A549 (cell line): ENCODE data around the gene DDX27.

ENCODE experiments used
- CBX8 ChIP-seq: fragments of 200-600 bp; sonication (generic); IDR thresholded peaks from 2 replicates; pipeline ENCODE4 v1.6.1; 2016
- CTCF ChIP-seq: fragments of >200 bp; sonication (Bioruptor Twin); formaldehyde crosslinking; IDR thresholded peaks from 3 replicates; pipeline ENCODE4 v1.5.1; 2016
- EP300 ChIP-seq, 2 experiments: fragments of >200 bp; sonication (Bioruptor Twin); formaldehyde crosslinking; IDR thresholded peaks; 2 replicates in 1 of 2; 3 replicates in 1 of 2; pipeline ENCODE4 v1.6.1; 2016 to 2017
- MAX ChIP-seq: IDR thresholded peaks from 2 replicates; pipeline ENCODE4 v1.6.1; 2012
- POLR2A ChIP-seq: IDR thresholded peaks from 2 replicates; pipeline ENCODE4 v1.6.1; 2012; ENCODE audit warnings: mild to moderate bottlenecking, low read length
- REST ChIP-seq: fragments of 200-600 bp; sonication (generic); IDR thresholded peaks from 2 replicates; pipeline ENCODE4 v1.6.1; 2016; ENCODE audit warnings: antibody characterized with exemption, mild to moderate bottlenecking, moderate library complexity
- TP53 ChIP-seq: fragments of 250-450 bp; sonication (Bioruptor Pico); IDR thresholded peaks from 2 replicates; pipeline ENCODE4 v1.5.0; 2021; ENCODE audit warnings: mild to moderate bottlenecking, moderate library complexity
- USF2 ChIP-seq: fragments of 450-650 bp; IDR thresholded peaks from 2 replicates; pipeline ENCODE4 v1.6.1; 2014; ENCODE audit warnings: antibody characterized with exemption

- TF ChIP-seq CTCF (no peak), EP300 (IDR thresholded peaks at IDR 0.05) (no peak), POLR2A (no peak), CBX8 (no peak), TP53 (no peak), MAX (no peak), REST (no peak), USF2 (no peak)
These were observed 4.6 kb upstream of the DDX27 start for GRCh38 chr20:49214571-49214970.
